DND-41 (cell line): ENCODE data around the gene LILRB3.
"Not testable (repeated sequence)": the region's sequence is repeated elsewhere in the genome, so short reads cannot be mapped to it uniquely, and the experiment has no call there.

Experiments
- CTCF ChIP-seq: IDR thresholded peaks from 2 replicates; pipeline ENCODE4 v1.5.1; 2012; ENCODE audit warnings: borderline replicate concordance, low read length, moderate library complexity, mild to moderate bottlenecking; ENCODE audit not compliant: poor library complexity, severe bottlenecking; ENCODE audit errors: extremely low read depth
- EZH2 ChIP-seq: IDR thresholded peaks from 3 replicates; pipeline ENCODE4 v1.6.1; 2012; ENCODE audit warnings: borderline replicate concordance, low read depth, mild to moderate bottlenecking, moderate library complexity, low read length, inconsistent platforms; ENCODE audit not compliant: severe bottlenecking

GRCh38 chr19:54217517-54218247 is 5.1 kb downstream of the LILRB3 start:
- TF ChIP-seq CTCF, EZH2: not testable (repeated sequence)
